ENCODE data around the gene ANXA11. TPM values are rescaled to one million over a fixed set of nuclear protein-coding genes. Genes with fewer than 3 reads are reported as not detected.
A peak's percentile ranks its signal among the peaks of the same experiment; 100 is the strongest.

The ANXA11 gene
- total and polyA plus RNA-seq, 9 of the 15 experiments (the other 6 are each of a cell fraction or from before 2014, with no cell fraction given), result 43.6 to 212 (median 109) TPM

GRCh38 chr10:80204677-80205476, 460 bp downstream of the ANXA11 start (continued):
- TF ChIP-seq PRDM10 (IDR thresholded peaks at IDR 0.05; ENCODE audit: partially characterized antibody), result peak; percentile 60
- TF ChIP-seq, protein P1, sequence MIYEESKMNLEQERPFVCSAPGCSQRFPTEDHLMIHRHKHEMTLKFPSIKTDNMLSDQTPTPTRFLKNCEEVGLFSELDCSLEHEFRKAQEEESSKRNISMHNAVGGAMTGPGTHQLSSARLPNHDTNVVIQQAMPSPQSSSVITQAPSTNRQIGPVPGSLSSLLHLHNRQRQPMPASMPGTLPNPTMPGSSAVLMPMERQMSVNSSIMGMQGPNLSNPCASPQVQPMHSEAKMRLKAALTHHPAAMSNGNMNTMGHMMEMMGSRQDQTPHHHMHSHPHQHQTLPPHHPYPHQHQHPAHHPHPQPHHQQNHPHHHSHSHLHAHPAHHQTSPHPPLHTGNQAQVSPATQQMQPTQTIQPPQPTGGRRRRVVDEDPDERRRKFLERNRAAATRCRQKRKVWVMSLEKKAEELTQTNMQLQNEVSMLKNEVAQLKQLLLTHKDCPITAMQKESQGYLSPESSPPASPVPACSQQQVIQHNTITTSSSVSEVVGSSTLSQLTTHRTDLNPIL (CRISPR knock-in tag; IDR thresholded peaks at IDR 0.05), result no peak
- TF ChIP-seq, protein P2, sequence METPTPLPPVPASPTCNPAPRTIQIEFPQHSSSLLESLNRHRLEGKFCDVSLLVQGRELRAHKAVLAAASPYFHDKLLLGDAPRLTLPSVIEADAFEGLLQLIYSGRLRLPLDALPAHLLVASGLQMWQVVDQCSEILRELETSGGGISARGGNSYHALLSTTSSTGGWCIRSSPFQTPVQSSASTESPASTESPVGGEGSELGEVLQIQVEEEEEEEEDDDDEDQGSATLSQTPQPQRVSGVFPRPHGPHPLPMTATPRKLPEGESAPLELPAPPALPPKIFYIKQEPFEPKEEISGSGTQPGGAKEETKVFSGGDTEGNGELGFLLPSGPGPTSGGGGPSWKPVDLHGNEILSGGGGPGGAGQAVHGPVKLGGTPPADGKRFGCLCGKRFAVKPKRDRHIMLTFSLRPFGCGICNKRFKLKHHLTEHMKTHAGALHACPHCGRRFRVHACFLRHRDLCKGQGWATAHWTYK (CRISPR knock-in tag; IDR thresholded peaks at IDR 0.05), result no peak
- TF ChIP-seq, protein P3, sequence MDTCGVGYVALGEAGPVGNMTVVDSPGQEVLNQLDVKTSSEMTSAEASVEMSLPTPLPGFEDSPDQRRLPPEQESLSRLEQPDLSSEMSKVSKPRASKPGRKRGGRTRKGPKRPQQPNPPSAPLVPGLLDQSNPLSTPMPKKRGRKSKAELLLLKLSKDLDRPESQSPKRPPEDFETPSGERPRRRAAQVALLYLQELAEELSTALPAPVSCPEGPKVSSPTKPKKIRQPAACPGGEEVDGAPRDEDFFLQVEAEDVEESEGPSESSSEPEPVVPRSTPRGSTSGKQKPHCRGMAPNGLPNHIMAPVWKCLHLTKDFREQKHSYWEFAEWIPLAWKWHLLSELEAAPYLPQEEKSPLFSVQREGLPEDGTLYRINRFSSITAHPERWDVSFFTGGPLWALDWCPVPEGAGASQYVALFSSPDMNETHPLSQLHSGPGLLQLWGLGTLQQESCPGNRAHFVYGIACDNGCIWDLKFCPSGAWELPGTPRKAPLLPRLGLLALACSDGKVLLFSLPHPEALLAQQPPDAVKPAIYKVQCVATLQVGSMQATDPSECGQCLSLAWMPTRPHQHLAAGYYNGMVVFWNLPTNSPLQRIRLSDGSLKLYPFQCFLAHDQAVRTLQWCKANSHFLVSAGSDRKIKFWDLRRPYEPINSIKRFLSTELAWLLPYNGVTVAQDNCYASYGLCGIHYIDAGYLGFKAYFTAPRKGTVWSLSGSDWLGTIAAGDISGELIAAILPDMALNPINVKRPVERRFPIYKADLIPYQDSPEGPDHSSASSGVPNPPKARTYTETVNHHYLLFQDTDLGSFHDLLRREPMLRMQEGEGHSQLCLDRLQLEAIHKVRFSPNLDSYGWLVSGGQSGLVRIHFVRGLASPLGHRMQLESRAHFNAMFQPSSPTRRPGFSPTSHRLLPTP (IDR thresholded peaks at IDR 0.05; ENCODE audit: borderline replicate concordance, extremely low read depth, insufficient read length), result no peak
- peak in 1 of 2 experiments; percentile 60; a peak in 2 of 4 replicates for TF ChIP-seq FOXA3 (CRISPR knock-in tag; conservative IDR thresholded peaks at IDR 0.05 in 1 of 2, IDR thresholded peaks at IDR 0.05 in 1 of 2)
- TF ChIP-seq ELF1 (tag; IDR thresholded peaks at IDR 0.05), result peak; percentile 86
- TF ChIP-seq PHB (CRISPR knock-in tag; IDR thresholded peaks at IDR 0.05), result no peak
- TF ChIP-seq RHOXF2B (CRISPR knock-in tag; conservative IDR thresholded peaks at IDR 0.05), result no peak
- TF ChIP-seq PHF8 (IDR thresholded peaks at IDR 0.05; ENCODE audit: borderline replicate concordance, low read length), result 0 out of 2 replicates have a peak, but pooled peaks have one; percentile 83
- TF ChIP-seq YY1 (IDR thresholded peaks at IDR 0.05; ENCODE audit: borderline replicate concordance in 1 of 3, control insufficient read depth in 1 of 3, extremely low read depth in 1 of 3, insufficient read depth in 3 of 3, insufficient read length in 1 of 3, insufficient replicate concordance in 2 of 3, low read depth in 1 of 3, low read length in 2 of 3), result no peak
- TF ChIP-seq FOXA1 (IDR thresholded peaks at IDR 0.05; ENCODE audit: borderline replicate concordance), result no peak
- TF ChIP-seq CREBBP (IDR thresholded peaks at IDR 0.05; ENCODE audit: low read depth, low read length), result no peak
- no peak for TF ChIP-seq KDM1A (IDR thresholded peaks at IDR 0.05)
- TF ChIP-seq FOXM1 (IDR thresholded peaks at IDR 0.05; ENCODE audit: low read depth), result no peak
- no peak for TF ChIP-seq FOXM1 (CRISPR knock-in tag; IDR thresholded peaks at IDR 0.05; ENCODE audit: low read depth)
- TF ChIP-seq MEIS2 (IDR thresholded peaks at IDR 0.05; ENCODE audit: partially characterized antibody), result no peak
- TF ChIP-seq ZNF695 (CRISPR knock-in tag; IDR thresholded peaks at IDR 0.05), result no peak

Measured in K562 (cell line).